HFF-Myc (cell line): Measurements from ENCODE around the gene C1QTNF3.

ENCODE experiments used
- DNase-seq: peaks from one replicate; pipeline ENCODE4 v3.0.0-alpha.2; 2011; ENCODE audit warnings: low read depth; ENCODE audit errors: extremely low read depth
- H3K4me3 ChIP-seq: replicated peaks from 2 replicates; pipeline ENCODE4 v1.5.1; 2011; ENCODE audit warnings: low read depth, mild to moderate bottlenecking, control low read depth, low read length
- CTCF ChIP-seq: IDR thresholded peaks from 2 replicates; pipeline ENCODE4 v1.5.1; 2012; ENCODE audit warnings: mild to moderate bottlenecking, low read depth, low read length, control low read depth; ENCODE audit errors: missing control alignments

The C1QTNF3 gene

GRCh38 chr5:33968211-33969005, 74.6 kb downstream of the C1QTNF3 start:
- H3K4me3 ChIP-seq: no peak overlapping the region
- no peak for DNase-seq
- no peak for TF ChIP-seq CTCF
